Endothelial cell of umbilical vein (primary cell): ENCODE data around the gene RTN4RL1. TPM values are rescaled to one million over a fixed set of nuclear protein-coding genes. Genes with fewer than 3 reads are reported as not detected.

Experiments
- BruUV-seq: library from RNA; stranded (reverse); fragments of 400-500 nt; replicated peaks from 2 replicates; lab custom pipeline; 2021; lab: Mats Ljungman, UMichigan
- CTCF ChIA-PET: fragments of 300-600, 350-600 bp; sonication (Branson Sonifier 250); formaldehyde crosslinking; loops from one replicate; lab custom pipeline; 2021; ENCODE audit warnings: antibody characterized with exemption, inconsistent platforms; lab: Charles Lee
- POLR2A ChIA-PET: fragments of 300-600, 350-600 bp; sonication (Branson Sonifier 250); formaldehyde crosslinking; loops from one replicate; lab custom pipeline; 2021; ENCODE audit warnings: antibody characterized with exemption, inconsistent platforms; lab: Charles Lee
- DNase-seq: peaks from one replicate; pipeline ENCODE4 v3.0.0-alpha.2; 2011; ENCODE audit warnings: low read depth, low spot score
- FAIRE-seq: peaks from 2 replicates; lab custom pipeline; 2011; peaks lifted over from hg19 to GRCh38; lab: Jason Lieb, UNC
- H2AFZ ChIP-seq: 2 replicates; pipeline ENCODE4 v1.6.0; 2012; ENCODE audit warnings: low read depth, low read length, control low read depth, inconsistent platforms
- H3K27ac ChIP-seq: 2 replicates; pipeline ENCODE4 v1.5.1; 2011; ENCODE audit warnings: low read depth, mild to moderate bottlenecking, control low read depth, low read length, moderate library complexity; ENCODE audit not compliant: insufficient read depth
- H3K27me3 ChIP-seq, 2 experiments: 2 replicates each; pipeline versions ENCODE4 v1.6.0 to v1.6.1; 2011; ENCODE audit warnings: low read length in 2 of 2, mixed read lengths in 1 of 2; ENCODE audit not compliant: control insufficient read depth in 2 of 2, insufficient read depth in 2 of 2
- H3K36me3 ChIP-seq, 2 experiments: 2 replicates in 1 of 2; 3 replicates in 1 of 2; pipeline ENCODE4 v1.5.1; 2011; ENCODE audit warnings: low read length in 2 of 2, mild to moderate bottlenecking in 1 of 2, moderate library complexity in 1 of 2; ENCODE audit not compliant: control insufficient read depth in 2 of 2, insufficient read depth in 2 of 2; ENCODE audit errors: extremely low read depth in 1 of 2
- H3K4me1 ChIP-seq: 3 replicates; pipeline ENCODE4 v1.5.1; 2011; ENCODE audit warnings: mild to moderate bottlenecking, low read length; ENCODE audit not compliant: control insufficient read depth, insufficient read depth; ENCODE audit errors: extremely low read depth
- H3K4me2 ChIP-seq: 2 replicates; pipeline ENCODE4 v1.6.1; 2011; ENCODE audit warnings: low read length, control low read depth, mixed read lengths; ENCODE audit not compliant: insufficient read depth
- H3K4me3 ChIP-seq, 3 experiments: fragments of 200-600 bp in 1 of 3; sonication (generic), shearing (Covaris generic) in 1 of 3; replicated peaks in 1 of 3; 2 replicates each; pipeline ENCODE4 v1.5.1; 2011 to 2016; ENCODE audit warnings: control low read depth in 3 of 3, low read length in 3 of 3, mild to moderate bottlenecking in 2 of 3, inconsistent platforms in 1 of 3, low read depth in 1 of 3, moderate library complexity in 1 of 3; ENCODE audit not compliant: insufficient read depth in 1 of 3
- H3K79me2 ChIP-seq: 2 replicates; pipeline ENCODE4 v1.6.0; 2012; ENCODE audit warnings: low read length, inconsistent platforms; ENCODE audit not compliant: control insufficient read depth, insufficient read depth
- H3K9ac ChIP-seq: replicated peaks from 2 replicates; pipeline ENCODE3; 2011; ENCODE audit warnings: low read length, control low read depth; ENCODE audit not compliant: insufficient read depth; ENCODE audit errors: extremely low read depth
- H3K9me1 ChIP-seq: replicated peaks from 3 replicates; pipeline ENCODE4 v1.6.0; 2011; ENCODE audit warnings: mild to moderate bottlenecking, low read length; ENCODE audit not compliant: control insufficient read depth, insufficient read depth; ENCODE audit errors: extremely low read depth
- H3K9me3 ChIP-seq: replicated peaks from 2 replicates; pipeline ENCODE4 v1.5.1; 2012; ENCODE audit warnings: low read length, inconsistent platforms; ENCODE audit not compliant: control insufficient read depth, insufficient read depth
- H4K20me1 ChIP-seq: replicated peaks from 2 replicates; pipeline ENCODE3; 2011; ENCODE audit warnings: mild to moderate bottlenecking, low read length; ENCODE audit not compliant: control insufficient read depth, insufficient read depth; ENCODE audit errors: extremely low read depth
- CTCF ChIP-seq, 2 donors: IDR thresholded peaks; 1 replicate in 1 of 2; 2 replicates in 1 of 2; pipeline ENCODE4 v1.5.1; 2011; ENCODE audit warnings: low read length in 2 of 2, mild to moderate bottlenecking in 2 of 2, moderate library complexity in 2 of 2, control low read depth in 1 of 2, inconsistent platforms in 1 of 2, low read depth in 1 of 2; ENCODE audit not compliant: insufficient read depth in 1 of 2; ENCODE audit errors: extremely low read depth in 1 of 2
- EZH2 ChIP-seq: IDR thresholded peaks from 2 replicates; pipeline ENCODE4 v1.6.1; 2012; ENCODE audit warnings: borderline replicate concordance, low read depth, mild to moderate bottlenecking, moderate library complexity, low read length, inconsistent platforms; ENCODE audit not compliant: severe bottlenecking
- FOS ChIP-seq: IDR thresholded peaks from 2 replicates; pipeline ENCODE4 v1.6.1; 2011; ENCODE audit warnings: mild to moderate bottlenecking, low read length, moderate library complexity, borderline replicate concordance; ENCODE audit not compliant: insufficient read depth
- GATA2 ChIP-seq: IDR thresholded peaks from 2 replicates; pipeline ENCODE4 v1.7.0; 2011; ENCODE audit warnings: low read depth, mild to moderate bottlenecking, moderate library complexity, mixed read lengths, low read length; ENCODE audit not compliant: insufficient read length, insufficient read depth
- JUN ChIP-seq: IDR thresholded peaks from 2 replicates; pipeline ENCODE4 v1.6.1; 2011; ENCODE audit warnings: borderline replicate concordance, low read depth; ENCODE audit not compliant: insufficient read length, insufficient read depth
- MAX ChIP-seq: IDR thresholded peaks from 2 replicates; pipeline ENCODE4 v1.6.1; 2011; ENCODE audit not compliant: insufficient read depth, insufficient read length
- MYC ChIP-seq: IDR thresholded peaks from one replicate; pipeline ENCODE4 v1.6.1; 2011; ENCODE audit warnings: mild to moderate bottlenecking, low read depth, low read length
- POLR2A ChIP-seq: IDR thresholded peaks from 2 replicates; pipeline ENCODE4 v1.6.1; 2012; ENCODE audit warnings: low read depth, mild to moderate bottlenecking, control low read depth, low read length
- dilution Hi-C: fragments of 300-500 bp; cut with MboI; formaldehyde crosslinking; loops from one replicate; pipeline ENCODE4 v1.15.0; 2019; ENCODE audit warnings: low sequenced_read_pairs; ENCODE audit not compliant: extremely low pct_ligation_motif_present
- intact Hi-C: fragments of 100-400 bp; cut with micrococcal nuclease; formaldehyde crosslinking; loops from one replicate; pipeline ENCODE4 v1.10.0; 2022
- polyA plus RNA-seq, 4 experiments: library from polyadenylated mRNA; depleted of rRNA in 3 of 4; stranded (reverse) in 3 of 4; unstranded in 1 of 4; fragments of >200 nt; gene quantifications; 2 replicates each; pipeline versions ENCODE4 v1.2.1 to v1.2.3, GENCODE V29; 2011 to 2012; ENCODE audit warnings: missing spikeins in 1 of 4
- total RNA-seq: library from RNA; stranded (reverse); gene quantifications from 2 replicates; pipeline ENCODE4 v1.2.3, GENCODE V29; 2021

Gene RTN4RL1
- total and polyA plus RNA-seq, 2 donors (not counting 3 experiments of a cell fraction or from before 2014, with no cell fraction given), result 0.04 TPM; not detected in 1

GRCh38 chr17:2070241-2071023 lies 45.3 kb upstream of the RTN4RL1 start:
- Histone ChIP-seq H3K9me3 (no peaks in the 10 kb centered on the region), H3K4me3 (no peak overlapping the region), H3K36me3 (peaks cover 0 to 3% of the 10 kb centered on the region in 2 experiments), H3K79me2 (peaks cover 3% of the 10 kb centered on the region), H3K9ac (peak overlapping the region; percentile 66), H4K20me1 (no peaks in the 10 kb centered on the region), H3K27me3 (no peaks in the 10 kb centered on the region), H3K9me1 (no peaks in the 10 kb centered on the region), H3K4me2 (no peak overlapping the region), H2AFZ (no peak overlapping the region), H3K27ac (peak overlapping the region; percentile 93), H3K4me1 (peaks cover 62% of the 10 kb centered on the region)
- POLR2A ChIA-PET, result no interaction called here
- no peak for TF ChIP-seq MAX
- no peak for TF ChIP-seq GATA2
- TF ChIP-seq POLR2A, result no peak
- no peak for TF ChIP-seq FOS
- TF ChIP-seq CTCF (IDR thresholded peaks at IDR 0.05; ENCODE audit: extremely low read depth in 1 of 2, insufficient read depth in 1 of 2, low read depth in 1 of 2, low read length in 2 of 2), result no peak
- no peak for TF ChIP-seq MYC
- no peak for TF ChIP-seq JUN
- TF ChIP-seq EZH2, result no peak
- DNase-seq (no peak), FAIRE-seq (peak; percentile 66)
- CTCF ChIA-PET, result interaction anchor here (1.7 to 3.2 kb wide), 5 partner anchors 12 to 174 kb away, joined by 6 to 30 read pairs (median 16); partner anchors contain the start of gene HIC1
- no TSS peak for BruUV-seq
- dilution Hi-C loops, result no loop called here
- intact Hi-C loops, result loop anchor here (1.0 kb wide), 1 partner anchor 15 kb away; no protein-coding TSS in a partner anchor
